GM19025 (cell line): ENCODE measurements around the gene EP300.
A peak's percentile ranks its signal among the peaks of the same experiment; 100 is the strongest.

Experiments
- ATAC-seq: cut with Tn5 transposase; IDR thresholded peaks from one replicate; pipeline ENCODE4 v1.9.1; 2021; ENCODE audit warnings: mild to moderate bottlenecking, low read depth, moderate library complexity; ENCODE audit not compliant: unreplicated experiment

The EP300 gene

GRCh38 chr22:41203118-41203517, 110.7 kb downstream of the EP300 start:
- no peak for ATAC-seq

- ATAC-seq: no peak
Measured at GRCh38 chr22:41204066-41204465, 111.7 kb downstream of the EP300 start.

- peak; percentile 97 for ATAC-seq
Measured at GRCh38 chr22:41204992-41205900, 112.9 kb downstream of the EP300 start, which contains the start of gene L3MBTL2. Gene L3MBTL2, plus strand, starts transcription at chr22:41205312. Its CDS starts 51 bp downstream, at chr22:41205363.

GRCh38 chr22:41206719-41207118, 114.3 kb downstream of the EP300 start:
- ATAC-seq: no peak

- no peak for ATAC-seq
Measured at GRCh38 chr22:41215409-41215808, 123.0 kb downstream of the EP300 start.

- ATAC-seq: no peak
Measured at GRCh38 chr22:41215926-41216325, 123.5 kb downstream of the EP300 start.

- ATAC-seq: no peak
Measured at GRCh38 chr22:41216984-41217383, 124.6 kb downstream of the EP300 start.

GRCh38 chr22:41217553-41218157, 125.3 kb downstream of the EP300 start:
- peak; percentile 69 for ATAC-seq

GRCh38 chr22:41222846-41223507, 130.6 kb downstream of the EP300 start:
- ATAC-seq: no peak

GRCh38 chr22:41223535-41223934, 131.1 kb downstream of the EP300 start:
- no peak for ATAC-seq

- ATAC-seq: no peak
Measured at GRCh38 chr22:41226723-41227655, 134.6 kb downstream of the EP300 start.

GRCh38 chr22:41229215-41229614, 136.8 kb downstream of the EP300 start:
- ATAC-seq: no peak
